Epidermal melanocyte (primary cell): ENCODE results near the gene HOPX.
"Not testable (repeated sequence)": the region's sequence is repeated elsewhere in the genome, so short reads cannot be mapped to it uniquely, and the experiment has no call there.

Source experiments
- DNase-seq: peaks from one replicate; pipeline ENCODE4 v3.0.0; 2011; ENCODE audit warnings: low spot score; ENCODE audit not compliant: insufficient read length

HOPX gene

GRCh38 chr4:56627985-56628384 is 53.1 kb downstream of the HOPX start:
- no peak for DNase-seq

DNA sequence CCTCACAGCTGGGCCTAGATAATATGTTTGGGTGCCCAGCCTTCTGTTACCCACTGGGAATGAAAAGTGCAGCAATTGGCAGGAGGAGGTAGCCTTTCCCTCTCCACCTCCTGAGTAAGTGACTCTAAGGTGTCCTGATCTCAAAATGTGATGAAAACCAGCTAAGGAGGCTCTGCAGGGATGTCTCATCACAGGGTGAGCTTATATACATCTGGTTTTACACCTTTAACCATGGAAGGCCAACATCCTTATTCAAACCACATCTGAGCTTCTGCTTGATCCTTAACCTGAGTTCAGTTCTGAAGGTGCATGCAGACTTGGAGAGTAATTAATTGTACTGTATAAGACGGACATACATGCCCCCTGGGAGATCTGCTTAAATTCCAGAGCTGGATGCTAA is 53.7 kb downstream of the HOPX start:
- DNase-seq = no peak

DNA sequence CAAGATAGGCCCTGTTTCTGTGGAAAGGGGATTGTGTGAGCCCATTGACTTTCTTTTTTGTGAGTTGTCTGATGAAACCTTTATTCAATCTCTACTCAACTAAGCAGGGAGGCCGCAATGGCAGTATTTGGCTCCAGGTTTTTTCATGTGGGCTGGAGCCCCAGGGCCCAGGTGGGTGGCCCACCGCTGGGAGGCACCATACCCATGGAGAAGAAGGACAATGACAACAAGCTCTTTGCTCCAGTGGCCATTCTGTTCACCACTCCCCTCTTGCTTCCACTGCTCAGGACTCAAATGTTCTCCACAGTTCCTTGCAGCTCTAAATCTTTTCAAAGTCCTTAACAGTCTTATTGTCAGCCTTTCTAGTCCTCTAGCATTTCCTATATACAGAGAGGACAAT is 54.1 kb downstream of the HOPX start:
- DNase-seq = no peak

GRCh38 chr4:56626420-56626819 is 54.7 kb downstream of the HOPX start:
- DNase-seq = no peak

DNA sequence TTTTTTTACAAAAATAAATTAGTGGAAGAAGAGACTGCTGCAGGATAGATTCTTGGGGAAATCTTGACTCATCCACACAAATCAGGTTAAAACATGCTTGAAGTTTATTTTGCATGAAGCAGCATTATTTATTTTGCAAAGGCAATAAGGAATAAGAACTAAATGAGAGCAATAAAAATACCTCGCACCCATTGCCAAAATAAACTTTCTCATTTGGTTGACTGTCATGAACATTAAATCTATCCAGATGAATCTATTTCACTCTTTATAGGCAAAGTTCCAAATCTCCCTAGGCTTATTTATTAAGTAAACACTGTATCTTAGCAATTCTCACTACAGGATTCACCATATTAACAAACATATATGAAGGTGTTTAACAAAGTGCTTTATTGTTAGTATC is 58.9 kb downstream of the HOPX start:
- no peak for DNase-seq

GRCh38 chr4:56619816-56620215 is 61.3 kb downstream of the HOPX start:
- no peak for DNase-seq

GRCh38 chr4:56619160-56619559 is 61.9 kb downstream of the HOPX start:
- DNase-seq = no peak

GRCh38 chr4:56618734-56619133 is 62.4 kb downstream of the HOPX start:
- no peak for DNase-seq

- DNase-seq = no peak
Observed at GRCh38 chr4:56613101-56613862, 67.8 kb downstream of the HOPX start.

DNA sequence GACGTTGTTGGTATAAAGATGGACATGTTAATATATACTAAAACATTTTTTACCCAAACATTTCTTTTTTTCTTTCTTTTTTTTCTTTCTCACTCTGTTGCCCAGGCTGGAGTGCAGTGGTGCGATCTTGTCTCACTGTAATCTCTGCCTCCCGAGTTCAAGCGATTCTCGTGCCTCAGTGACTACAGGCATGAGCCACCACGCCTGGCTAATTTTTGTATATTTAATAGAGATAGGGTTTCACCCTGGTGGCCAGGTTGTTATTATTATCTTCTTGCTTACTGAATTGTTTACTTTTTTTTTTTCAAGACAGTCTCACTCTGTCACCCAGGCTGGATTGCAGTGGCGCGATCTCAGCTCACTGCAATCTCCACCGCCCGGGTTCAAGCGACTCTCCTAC is 68.8 kb downstream of the HOPX start:
- DNase-seq = no peak

DNA sequence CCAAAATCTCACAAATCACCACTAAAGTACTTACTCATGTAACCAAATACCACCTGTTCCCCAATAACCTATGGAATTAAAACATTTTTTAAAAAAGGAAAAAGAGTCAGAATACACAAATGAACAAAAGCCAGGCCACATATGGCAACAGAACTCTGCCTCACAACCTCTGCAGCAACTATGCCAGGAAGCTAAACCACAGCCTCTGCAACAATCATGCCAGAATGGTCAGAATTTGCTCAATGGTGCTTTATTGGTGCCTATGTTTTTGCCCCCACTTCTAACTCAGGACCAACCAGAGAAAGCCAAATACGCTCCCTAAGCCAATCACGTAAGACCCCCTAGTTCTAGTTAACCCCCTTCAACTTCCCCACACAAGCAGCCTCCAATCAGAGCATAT is 69.6 kb downstream of the HOPX start:
- DNase-seq = no peak

DNA sequence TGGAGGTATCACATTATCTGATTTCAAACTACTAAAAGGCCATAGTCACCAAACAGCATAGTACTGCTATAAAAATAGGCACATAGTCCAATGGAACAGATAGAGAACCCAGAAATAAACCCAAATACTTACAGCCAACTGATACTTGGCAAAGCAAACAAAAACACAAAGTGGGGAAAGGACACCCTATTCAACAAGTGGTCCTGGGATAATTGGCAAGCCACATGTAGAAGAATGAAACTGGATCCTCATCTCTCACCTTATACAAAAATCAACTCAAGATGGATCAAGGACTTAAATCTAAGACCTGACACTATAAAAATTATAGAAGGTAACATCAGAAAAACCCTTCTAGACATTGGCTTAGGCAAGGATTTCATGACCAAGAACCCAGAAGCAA is 70.9 kb downstream of the HOPX start:
- DNase-seq = not testable (repeated sequence)

DNA sequence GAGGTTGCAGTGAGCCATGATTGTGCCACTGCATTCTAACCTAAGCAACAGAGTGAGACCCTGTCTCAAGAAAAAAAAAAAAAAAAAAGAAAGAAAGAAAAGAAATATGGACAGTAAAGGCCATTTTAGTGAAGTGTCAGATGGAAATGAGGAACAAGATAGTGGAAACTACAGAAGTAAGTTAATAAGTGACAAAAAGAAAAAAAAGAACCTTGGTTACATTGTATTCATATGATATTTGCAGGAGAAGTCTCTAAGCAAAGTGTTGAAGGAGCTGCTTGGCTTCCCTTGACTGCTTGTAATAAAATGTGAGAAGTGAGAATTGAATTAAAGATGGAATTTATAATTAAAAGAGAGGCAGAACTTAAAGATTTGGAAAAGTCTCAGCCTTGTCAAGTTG is 73.2 kb downstream of the HOPX start:
- no peak for DNase-seq

GRCh38 chr4:56606385-56606784 is 74.7 kb downstream of the HOPX start:
- DNase-seq = no peak

GRCh38 chr4:56605464-56605863 is 75.6 kb downstream of the HOPX start:
- DNase-seq = not testable (repeated sequence)

DNA sequence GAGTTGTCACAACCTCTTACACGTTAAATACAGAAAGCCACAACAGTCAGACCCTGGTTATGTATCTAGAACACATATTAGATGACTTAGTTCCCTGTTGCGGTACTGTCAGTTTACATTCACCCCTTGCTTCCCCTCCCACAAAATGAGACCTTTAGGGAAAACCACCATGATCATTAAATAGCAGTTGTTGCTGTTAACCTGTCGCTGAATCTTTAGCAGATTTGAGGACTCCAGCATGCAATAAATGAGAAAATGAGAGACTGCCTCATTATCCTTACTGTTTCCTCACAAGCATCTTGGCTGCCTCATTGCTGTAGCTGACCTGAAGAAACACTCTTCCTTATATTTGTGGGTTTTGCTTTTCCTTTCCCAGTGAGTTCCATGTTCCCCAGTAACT is 77.8 kb downstream of the HOPX start:
- no peak for DNase-seq
